Measurements from ENCODE around the gene CTF1.

Gene CTF1

GRCh38 chr16:30944352-30944751, 47.9 kb downstream of the CTF1 start:
- no peak overlapping the region for H3K4me3 ChIP-seq (ENCODE audit: low read length)
- no peak for TF ChIP-seq ZNF274 (IDR thresholded peaks at IDR 0.05; ENCODE audit: low read depth, low read length)

GRCh38 chr16:30946671-30947540, 50.5 kb downstream of the CTF1 start:
- no peak for TF ChIP-seq ZNF274 (IDR thresholded peaks at IDR 0.05; ENCODE audit: low read depth, low read length)
- H3K4me3 ChIP-seq (ENCODE audit: low read length), result no peak overlapping the region

- no peak for TF ChIP-seq ZNF274 (IDR thresholded peaks at IDR 0.05; ENCODE audit: low read depth, low read length)
- H3K4me3 ChIP-seq (ENCODE audit: low read length), result no peak overlapping the region
These were observed 51.1 kb downstream of the CTF1 start for GRCh38 chr16:30947541-30947858.

- no peak for TF ChIP-seq ZNF274 (IDR thresholded peaks at IDR 0.05; ENCODE audit: low read depth, low read length)
These were observed 51.6 kb downstream of the CTF1 start for GRCh38 chr16:30947859-30948666.

GRCh38 chr16:30948667-30949649, 52.5 kb downstream of the CTF1 start, which contains the start of gene ORAI3:
Gene ORAI3, plus strand, starts transcription at chr16:30949068. Its CDS starts 222 bp downstream, at chr16:30949290.
- H3K4me3 ChIP-seq (ENCODE audit: low read length), result peak within 1 kb of the TSS; percentile 71
- no peak for TF ChIP-seq ZNF274 (IDR thresholded peaks at IDR 0.05; ENCODE audit: low read depth, low read length)

More at GRCh38 chr16:30947859-30948666, 51.6 kb downstream of the CTF1 start:
- peak overlapping the region; percentile 71; the same call in 1 of the 2 replicates for H3K4me3 ChIP-seq (ENCODE audit: low read length)

GRCh38 chr16:30949650-30950515, 53.5 kb downstream of the CTF1 start:
- TF ChIP-seq ZNF274 (IDR thresholded peaks at IDR 0.05; ENCODE audit: low read depth, low read length), result no peak
- peak overlapping the region; percentile 71 for H3K4me3 ChIP-seq (ENCODE audit: low read length)

- TF ChIP-seq ZNF274 (IDR thresholded peaks at IDR 0.05; ENCODE audit: low read depth, low read length), result no peak
- H3K4me3 ChIP-seq (ENCODE audit: low read length), result peak overlapping the region; percentile 71; the same call in 1 of the 2 replicates
These were observed 54.2 kb downstream of the CTF1 start for GRCh38 chr16:30950516-30951065.

- TF ChIP-seq ZNF274 (IDR thresholded peaks at IDR 0.05; ENCODE audit: low read depth, low read length), result no peak
- H3K4me3 ChIP-seq (ENCODE audit: low read length), result no peak overlapping the region
These were observed 54.8 kb downstream of the CTF1 start for GRCh38 chr16:30951193-30951592.

GRCh38 chr16:30951750-30952149, 55.3 kb downstream of the CTF1 start:
- no peak overlapping the region for H3K4me3 ChIP-seq (ENCODE audit: low read length)
- TF ChIP-seq ZNF274 (IDR thresholded peaks at IDR 0.05; ENCODE audit: low read depth, low read length), result no peak

GRCh38 chr16:30953111-30953510, 56.7 kb downstream of the CTF1 start:
- TF ChIP-seq ZNF274 (IDR thresholded peaks at IDR 0.05; ENCODE audit: low read depth, low read length), result no peak
- H3K4me3 ChIP-seq (ENCODE audit: low read length), result no peak overlapping the region
